HG02763 (cell line): Measurements from ENCODE around the gene CYCS.
"Not testable (repeated sequence)": the region's sequence is repeated elsewhere in the genome, so short reads cannot be mapped to it uniquely, and the experiment has no call there.

Experiments used
- ATAC-seq: cut with Tn5 transposase; IDR thresholded peaks from one replicate; pipeline ENCODE4 v1.9.1; 2021; ENCODE audit warnings: mild to moderate bottlenecking, moderate library complexity; ENCODE audit not compliant: unreplicated experiment

Gene CYCS

GRCh38 chr7:25119102-25119501 is 6.0 kb downstream of the CYCS start:
- ATAC-seq: no peak

- peak; percentile 14 for ATAC-seq
Observed at GRCh38 chr7:25118048-25118753, 6.9 kb downstream of the CYCS start.

- ATAC-seq: peak; percentile 64
Observed at GRCh38 chr7:25117226-25118047, 7.6 kb downstream of the CYCS start.

- ATAC-seq: no peak
Observed at GRCh38 chr7:25116621-25117020, 8.4 kb downstream of the CYCS start.

GRCh38 chr7:25110514-25110913 is 14.5 kb downstream of the CYCS start:
- ATAC-seq: not testable (repeated sequence)

- ATAC-seq: no peak
Observed at GRCh38 chr7:25109276-25109675, 15.8 kb downstream of the CYCS start.

- ATAC-seq: no peak
Observed at GRCh38 chr7:25105911-25106310, 19.1 kb downstream of the CYCS start.

- no peak for ATAC-seq
Observed at GRCh38 chr7:25103773-25104172, 21.3 kb downstream of the CYCS start.

- ATAC-seq: no peak
Observed at GRCh38 chr7:25101817-25102216, 23.2 kb downstream of the CYCS start.

- peak; percentile 73 for ATAC-seq
Observed at GRCh38 chr7:25098096-25099046, 26.7 kb downstream of the CYCS start.

- ATAC-seq: no peak
Observed at GRCh38 chr7:25095516-25096345, 29.3 kb downstream of the CYCS start.

GRCh38 chr7:25093268-25093826 is 31.7 kb downstream of the CYCS start:
- peak; percentile 73 for ATAC-seq

- ATAC-seq: no peak
Observed at GRCh38 chr7:25091779-25092178, 33.3 kb downstream of the CYCS start.

GRCh38 chr7:25091176-25091575 is 33.9 kb downstream of the CYCS start:
- ATAC-seq: no peak

GRCh38 chr7:25090374-25090773 is 34.7 kb downstream of the CYCS start:
- ATAC-seq: no peak

GRCh38 chr7:25087855-25088254 is 37.2 kb downstream of the CYCS start:
- ATAC-seq: peak; percentile 85

- no peak for ATAC-seq
Observed at GRCh38 chr7:25084821-25085220, 40.2 kb downstream of the CYCS start.

- no peak for ATAC-seq
Observed at GRCh38 chr7:25083201-25083600, 41.9 kb downstream of the CYCS start.

GRCh38 chr7:25082041-25082440 is 43.0 kb downstream of the CYCS start:
- ATAC-seq: not testable (repeated sequence)

- ATAC-seq: no peak
Observed at GRCh38 chr7:25077096-25077495, 48.0 kb downstream of the CYCS start.
